ENCODE results near the gene CAMKK2.

The CAMKK2 gene

GRCh38 chr12:121295746-121296617 lies 527 bp downstream of the CAMKK2 start:
- H2AFZ ChIP-seq (ENCODE audit: low read length): no peak overlapping the region
- no peak overlapping the region for H3K27ac ChIP-seq (ENCODE audit: low read depth, low read length, poor library complexity, severe bottlenecking)
- no peaks in the 10 kb centered on the region for H4K20me1 ChIP-seq (ENCODE audit: insufficient read depth, low read length)
- no peaks in the 10 kb centered on the region for H3K27me3 ChIP-seq (ENCODE audit: insufficient read depth, low read length)
- H3K4me1 ChIP-seq (ENCODE audit: insufficient read depth, low read length, severe bottlenecking): peaks cover 27% of the 10 kb centered on the region
- peak overlapping the region; percentile 92 for H3K4me2 ChIP-seq (ENCODE audit: low read length)
- H3K36me3 ChIP-seq (ENCODE audit: insufficient read depth, low read length): peaks cover 6% of the 10 kb centered on the region; the same call in 1 of the 2 replicates
- peaks cover 16% of the 10 kb centered on the region for H3K79me2 ChIP-seq (ENCODE audit: insufficient read depth, low read length)
- H3K9me2 ChIP-seq (ENCODE audit: low read depth, low read length): no peaks in the 10 kb centered on the region
- peak overlapping the region; percentile 68 for H3K9ac ChIP-seq (ENCODE audit: low read length)
- TF ChIP-seq EZH2 (IDR thresholded peaks at IDR 0.05; ENCODE audit: borderline replicate concordance, low read length): no peak
- no peak for TF ChIP-seq CTCF (IDR thresholded peaks at IDR 0.05; ENCODE audit: low read length)
- H3K9me3 ChIP-seq (ENCODE audit: low read length): no peaks in the 10 kb centered on the region
- no peaks in the 10 kb centered on the region for H3F3A ChIP-seq (ENCODE audit: insufficient read depth, low read length)
- peak overlapping the region; percentile 77 for H3K4me3 ChIP-seq (ENCODE audit: low read depth, low read length, poor library complexity, severe bottlenecking)

GRCh38 chr12:121295116-121295745 lies 1.3 kb downstream of the CAMKK2 start:
- H3K9me2 ChIP-seq (ENCODE audit: low read depth, low read length): no peaks in the 10 kb centered on the region
- H2AFZ ChIP-seq (ENCODE audit: low read length): no peak overlapping the region
- H3K27ac ChIP-seq (ENCODE audit: low read depth, low read length, poor library complexity, severe bottlenecking): no peak overlapping the region
- peaks cover 22% of the 10 kb centered on the region for H3K4me1 ChIP-seq (ENCODE audit: insufficient read depth, low read length, severe bottlenecking)
- no peaks in the 10 kb centered on the region for H3K9me3 ChIP-seq (ENCODE audit: low read length)
- peaks cover 16% of the 10 kb centered on the region for H3K79me2 ChIP-seq (ENCODE audit: insufficient read depth, low read length)
- no peaks in the 10 kb centered on the region for H3K27me3 ChIP-seq (ENCODE audit: insufficient read depth, low read length)
- H3K4me3 ChIP-seq (ENCODE audit: low read depth, low read length, poor library complexity, severe bottlenecking): peak overlapping the region; percentile 77
- no peaks in the 10 kb centered on the region for H4K20me1 ChIP-seq (ENCODE audit: insufficient read depth, low read length)
- peaks cover 10% of the 10 kb centered on the region; the same call in 1 of the 2 replicates for H3K36me3 ChIP-seq (ENCODE audit: insufficient read depth, low read length)
- TF ChIP-seq EZH2 (IDR thresholded peaks at IDR 0.05; ENCODE audit: borderline replicate concordance, low read length): no peak
- no peak for TF ChIP-seq CTCF (IDR thresholded peaks at IDR 0.05; ENCODE audit: low read length)
- H3K9ac ChIP-seq (ENCODE audit: low read length): peak overlapping the region; percentile 68
- H3F3A ChIP-seq (ENCODE audit: insufficient read depth, low read length): no peaks in the 10 kb centered on the region
- peak overlapping the region; percentile 92 for H3K4me2 ChIP-seq (ENCODE audit: low read length)

GRCh38 chr12:121294151-121294889 lies 2.2 kb downstream of the CAMKK2 start:
- H3K4me2 ChIP-seq (ENCODE audit: low read length): peak overlapping the region; percentile 92; the same call in 1 of the 2 replicates
- no peaks in the 10 kb centered on the region for H3F3A ChIP-seq (ENCODE audit: insufficient read depth, low read length)
- H3K4me1 ChIP-seq (ENCODE audit: insufficient read depth, low read length, severe bottlenecking): peaks cover 25% of the 10 kb centered on the region
- no peaks in the 10 kb centered on the region for H3K9me2 ChIP-seq (ENCODE audit: low read depth, low read length)
- no peak overlapping the region for H3K27ac ChIP-seq (ENCODE audit: low read depth, low read length, poor library complexity, severe bottlenecking)
- H2AFZ ChIP-seq (ENCODE audit: low read length): no peak overlapping the region
- peaks cover 16% of the 10 kb centered on the region for H3K79me2 ChIP-seq (ENCODE audit: insufficient read depth, low read length)
- no peaks in the 10 kb centered on the region for H4K20me1 ChIP-seq (ENCODE audit: insufficient read depth, low read length)
- TF ChIP-seq EZH2 (IDR thresholded peaks at IDR 0.05; ENCODE audit: borderline replicate concordance, low read length) (no peak), CTCF (IDR thresholded peaks at IDR 0.05; ENCODE audit: low read length) (no peak)
- H3K4me3 ChIP-seq (ENCODE audit: low read depth, low read length, poor library complexity, severe bottlenecking): no peak overlapping the region
- H3K36me3 ChIP-seq (ENCODE audit: insufficient read depth, low read length): peaks cover 14% of the 10 kb centered on the region; the same call in 1 of the 2 replicates
- H3K9me3 ChIP-seq (ENCODE audit: low read length): no peaks in the 10 kb centered on the region
- H3K27me3 ChIP-seq (ENCODE audit: insufficient read depth, low read length): no peaks in the 10 kb centered on the region
- H3K9ac ChIP-seq (ENCODE audit: low read length): no peak overlapping the region
